Measurements from ENCODE around the gene PDHB.

DNA sequence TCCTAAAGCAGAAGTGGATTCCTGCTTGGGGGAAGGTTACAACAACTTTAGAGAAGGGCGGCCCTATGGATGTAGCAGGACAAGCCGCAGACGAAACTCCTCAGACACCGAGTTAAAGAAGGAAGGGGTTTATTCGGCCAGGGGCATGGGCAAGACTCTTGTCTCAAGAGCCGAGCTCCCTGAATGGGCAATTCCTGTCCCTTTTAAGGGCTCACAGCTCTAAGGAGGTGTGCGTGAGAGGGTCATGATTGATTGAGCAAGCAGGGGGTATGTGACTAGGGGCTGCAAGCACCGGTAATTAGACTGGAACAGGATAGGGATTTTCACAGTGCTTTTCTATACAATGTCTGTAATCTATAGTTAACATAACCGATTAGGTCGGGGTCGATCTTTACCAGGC is 879 bp upstream of the PDHB start:
- TF ChIP-seq KDM4B (CRISPR knock-in tag; IDR thresholded peaks at IDR 0.05) (no peak), PRMT3 (CRISPR knock-in tag; IDR thresholded peaks at IDR 0.05; ENCODE audit: borderline replicate concordance, low read depth) (no peak), EZH2 (conservative IDR thresholded peaks at IDR 0.05; ENCODE audit: low read depth, low read length) (no peak), KAT7 (CRISPR knock-in tag; IDR thresholded peaks at IDR 0.05; ENCODE audit: borderline replicate concordance) (no peak)

All from HepG2 (cell line).